Measurements from ENCODE around the gene NT5C1A. TPM values are rescaled to one million over a fixed set of nuclear protein-coding genes. Genes with fewer than 3 reads are reported as not detected.

The NT5C1A gene
- total RNA-seq, 1 experiment from 2014 or later: not detected

DNA sequence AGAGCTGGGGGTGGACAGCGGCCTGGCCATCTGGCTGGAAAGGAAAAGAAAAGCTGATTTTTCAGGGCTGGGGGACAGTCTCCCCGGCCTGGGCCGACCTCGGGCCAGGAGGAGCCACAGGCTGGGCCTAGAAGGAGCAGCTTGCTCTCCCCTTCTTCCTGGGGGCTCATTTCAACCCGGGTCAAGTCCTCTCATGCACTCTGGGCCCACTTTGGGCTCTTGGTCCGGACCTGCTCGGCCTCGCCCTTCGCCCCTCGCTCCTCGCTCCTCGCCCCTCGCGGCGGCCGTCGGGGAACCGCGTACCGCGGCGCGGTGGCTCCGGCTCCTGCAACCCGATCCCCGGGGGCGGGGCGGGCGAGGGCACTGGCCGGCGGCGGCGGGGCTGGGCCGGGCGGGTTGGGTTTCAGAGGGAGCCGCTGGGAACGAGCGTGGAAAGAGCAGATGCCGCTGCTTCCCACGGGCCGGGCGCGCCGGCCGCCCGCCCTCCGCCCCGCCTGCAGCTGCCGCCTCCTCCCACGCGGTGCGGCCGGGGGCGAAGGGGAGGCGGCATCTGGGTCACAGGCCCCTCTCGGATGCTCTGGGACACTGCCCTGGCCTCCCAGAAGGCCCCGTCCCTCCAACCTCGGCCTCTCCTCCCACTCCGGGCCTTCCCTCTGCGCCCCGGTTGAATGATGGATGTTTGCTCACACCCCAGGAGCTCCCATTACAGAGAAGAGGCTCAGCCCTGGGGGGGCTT lies 39.1 kb downstream of the NT5C1A start:
- intact Hi-C loops (cut with micrococcal nuclease): no loop called here
- peak; percentile 89 for ATAC-seq
- CTCF ChIA-PET: no interaction called here
- Histone ChIP-seq H3K27me3 (ENCODE audit: low read length) (peaks cover 13% of the 10 kb centered on the region), H3K4me1 (ENCODE audit: insufficient read depth, low read length) (no peaks in the 10 kb centered on the region), H3F3A (ENCODE audit: low read length, unreplicated experiment) (no peaks in the 10 kb centered on the region), H4K20me1 (ENCODE audit: low read length) (no peaks in the 10 kb centered on the region), H2AFZ (ENCODE audit: low read length) (peak overlapping the region; percentile 68), H3K4me3 (ENCODE audit: low read length) (no peak overlapping the region; the same call in 1 of the 2 replicates), H3K9me3 (ENCODE audit: low read length) (no peaks in the 10 kb centered on the region), H3K9ac (ENCODE audit: low read length) (peak overlapping the region; percentile 17; the same call in 1 of the 2 replicates), H3K79me2 (ENCODE audit: low read length) (no peaks in the 10 kb centered on the region), H3K4me2 (ENCODE audit: low read length) (peak overlapping the region; percentile 73), H3K36me3 (ENCODE audit: low read depth, low read length) (no peaks in the 10 kb centered on the region), H3K27ac (ENCODE audit: low read length) (no peak overlapping the region), H3K9me2 (replicated peaks; ENCODE audit: low read length) (no peaks in the 10 kb centered on the region)
- POLR2A ChIA-PET (ENCODE audit: unreplicated experiment): no interaction called here
- no peak for TF ChIP-seq EZH2phosphoT487 (IDR thresholded peaks at IDR 0.05; ENCODE audit: borderline replicate concordance, low read length)
- TF ChIP-seq, protein P1, sequence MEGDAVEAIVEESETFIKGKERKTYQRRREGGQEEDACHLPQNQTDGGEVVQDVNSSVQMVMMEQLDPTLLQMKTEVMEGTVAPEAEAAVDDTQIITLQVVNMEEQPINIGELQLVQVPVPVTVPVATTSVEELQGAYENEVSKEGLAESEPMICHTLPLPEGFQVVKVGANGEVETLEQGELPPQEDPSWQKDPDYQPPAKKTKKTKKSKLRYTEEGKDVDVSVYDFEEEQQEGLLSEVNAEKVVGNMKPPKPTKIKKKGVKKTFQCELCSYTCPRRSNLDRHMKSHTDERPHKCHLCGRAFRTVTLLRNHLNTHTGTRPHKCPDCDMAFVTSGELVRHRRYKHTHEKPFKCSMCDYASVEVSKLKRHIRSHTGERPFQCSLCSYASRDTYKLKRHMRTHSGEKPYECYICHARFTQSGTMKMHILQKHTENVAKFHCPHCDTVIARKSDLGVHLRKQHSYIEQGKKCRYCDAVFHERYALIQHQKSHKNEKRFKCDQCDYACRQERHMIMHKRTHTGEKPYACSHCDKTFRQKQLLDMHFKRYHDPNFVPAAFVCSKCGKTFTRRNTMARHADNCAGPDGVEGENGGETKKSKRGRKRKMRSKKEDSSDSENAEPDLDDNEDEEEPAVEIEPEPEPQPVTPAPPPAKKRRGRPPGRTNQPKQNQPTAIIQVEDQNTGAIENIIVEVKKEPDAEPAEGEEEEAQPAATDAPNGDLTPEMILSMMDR (conservative IDR thresholded peaks at IDR 0.05; ENCODE audit: low read depth, low read length): no peak
- no peak for TF ChIP-seq EZH2 (IDR thresholded peaks at IDR 0.05; ENCODE audit: low read length, unreplicated experiment)
- no TSS peak for BruUV-seq (replicated peaks)
- peak; percentile 39 for DNase-seq

DNA sequence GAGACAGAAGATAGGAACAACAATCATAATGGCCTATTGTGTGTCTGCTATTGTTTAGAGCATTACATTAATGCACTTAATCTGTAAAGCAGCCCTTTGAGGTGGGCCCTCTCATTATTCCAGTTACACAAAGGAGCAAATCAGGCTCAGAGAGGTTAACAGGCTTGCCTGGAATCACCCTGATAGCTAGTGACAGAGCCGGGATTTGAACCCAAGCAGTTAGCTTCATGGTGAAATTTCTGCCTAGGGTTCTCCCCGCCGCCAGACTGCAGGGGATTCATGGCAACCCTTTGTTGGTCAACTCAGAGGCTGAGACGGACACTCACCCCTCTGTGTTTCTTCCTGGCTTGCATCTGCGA lies 39.6 kb downstream of the NT5C1A start:
- Histone ChIP-seq H3K9ac (ENCODE audit: low read length) (no peak overlapping the region), H3K79me2 (ENCODE audit: low read length) (no peaks in the 10 kb centered on the region), H3K4me1 (ENCODE audit: insufficient read depth, low read length) (no peaks in the 10 kb centered on the region), H3K9me3 (ENCODE audit: low read length) (no peaks in the 10 kb centered on the region), H3K36me3 (ENCODE audit: low read depth, low read length) (no peaks in the 10 kb centered on the region), H3K9me2 (replicated peaks; ENCODE audit: low read length) (no peaks in the 10 kb centered on the region), H3K27me3 (ENCODE audit: low read length) (peaks cover 13% of the 10 kb centered on the region), H3K4me3 (ENCODE audit: low read length) (no peak overlapping the region), H4K20me1 (ENCODE audit: low read length) (no peaks in the 10 kb centered on the region), H3K27ac (ENCODE audit: low read length) (no peak overlapping the region), H3K4me2 (ENCODE audit: low read length) (no peak overlapping the region), H3F3A (ENCODE audit: low read length, unreplicated experiment) (no peaks in the 10 kb centered on the region), H2AFZ (ENCODE audit: low read length) (peak overlapping the region; percentile 50; the same call in 1 of the 2 replicates)
- BruUV-seq (replicated peaks): no TSS peak
- ChIA-PET CTCF (no interaction called here), POLR2A (ENCODE audit: unreplicated experiment) (no interaction called here)
- no peak for DNase-seq
- intact Hi-C loops (cut with micrococcal nuclease): no loop called here
- ATAC-seq: no peak
- TF ChIP-seq, protein P1 (conservative IDR thresholded peaks at IDR 0.05; ENCODE audit: low read depth, low read length): no peak
- TF ChIP-seq EZH2phosphoT487 (IDR thresholded peaks at IDR 0.05; ENCODE audit: borderline replicate concordance, low read length) (no peak), EZH2 (IDR thresholded peaks at IDR 0.05; ENCODE audit: low read length, unreplicated experiment) (no peak)
